ENCODE measurements around the gene MAFG.

DNA sequence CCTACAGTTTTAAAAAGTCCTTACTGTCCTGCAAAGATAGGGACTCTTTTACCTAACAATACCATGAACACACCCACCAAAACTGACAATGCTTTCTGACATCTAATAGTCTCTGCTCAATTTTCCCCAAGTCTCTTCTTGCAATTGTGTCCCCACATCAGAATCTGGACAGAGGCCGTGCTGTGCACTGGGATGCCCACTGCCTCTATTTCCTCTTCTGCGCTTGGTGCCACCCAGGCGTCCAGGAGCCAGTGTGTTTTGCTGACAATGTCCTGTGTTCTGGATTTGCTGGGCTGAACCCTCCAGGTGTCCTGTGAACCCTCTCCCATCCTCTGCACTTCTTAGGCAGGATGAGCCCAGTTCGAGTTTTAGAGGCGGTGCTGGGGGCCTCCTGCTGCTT, 50.0 kb downstream of the MAFG start:
- TF ChIP-seq, protein P1, sequence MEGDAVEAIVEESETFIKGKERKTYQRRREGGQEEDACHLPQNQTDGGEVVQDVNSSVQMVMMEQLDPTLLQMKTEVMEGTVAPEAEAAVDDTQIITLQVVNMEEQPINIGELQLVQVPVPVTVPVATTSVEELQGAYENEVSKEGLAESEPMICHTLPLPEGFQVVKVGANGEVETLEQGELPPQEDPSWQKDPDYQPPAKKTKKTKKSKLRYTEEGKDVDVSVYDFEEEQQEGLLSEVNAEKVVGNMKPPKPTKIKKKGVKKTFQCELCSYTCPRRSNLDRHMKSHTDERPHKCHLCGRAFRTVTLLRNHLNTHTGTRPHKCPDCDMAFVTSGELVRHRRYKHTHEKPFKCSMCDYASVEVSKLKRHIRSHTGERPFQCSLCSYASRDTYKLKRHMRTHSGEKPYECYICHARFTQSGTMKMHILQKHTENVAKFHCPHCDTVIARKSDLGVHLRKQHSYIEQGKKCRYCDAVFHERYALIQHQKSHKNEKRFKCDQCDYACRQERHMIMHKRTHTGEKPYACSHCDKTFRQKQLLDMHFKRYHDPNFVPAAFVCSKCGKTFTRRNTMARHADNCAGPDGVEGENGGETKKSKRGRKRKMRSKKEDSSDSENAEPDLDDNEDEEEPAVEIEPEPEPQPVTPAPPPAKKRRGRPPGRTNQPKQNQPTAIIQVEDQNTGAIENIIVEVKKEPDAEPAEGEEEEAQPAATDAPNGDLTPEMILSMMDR (IDR thresholded peaks at IDR 0.05) = no peak
- no peak for TF ChIP-seq POLR2A (IDR thresholded peaks at IDR 0.05)
